Measurements from ENCODE around the gene YPEL4. TPM values are rescaled to one million over a fixed set of nuclear protein-coding genes. Genes with fewer than 3 reads are reported as not detected.
A peak's percentile ranks its signal among the peaks of the same experiment; 100 is the strongest.

YPEL4 gene, protein sequence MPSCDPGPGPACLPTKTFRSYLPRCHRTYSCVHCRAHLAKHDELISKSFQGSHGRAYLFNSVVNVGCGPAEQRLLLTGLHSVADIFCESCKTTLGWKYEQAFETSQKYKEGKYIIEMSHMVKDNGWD
- total RNA-seq, result 2.5 TPM

GRCh38 chr11:57649826-57650738, at the start of gene YPEL4:
YPEL4 (minus strand) TSS chr11:57649912; CDS start chr11:57647107, 2,805 bp downstream.

GRCh38 chr11:57667736-57668433, 18.2 kb upstream of the YPEL4 start, which contains the start of gene ZDHHC5:
ZDHHC5 (plus strand) TSS chr11:57668114; CDS start chr11:57673091, 4,977 bp downstream.

DNA sequence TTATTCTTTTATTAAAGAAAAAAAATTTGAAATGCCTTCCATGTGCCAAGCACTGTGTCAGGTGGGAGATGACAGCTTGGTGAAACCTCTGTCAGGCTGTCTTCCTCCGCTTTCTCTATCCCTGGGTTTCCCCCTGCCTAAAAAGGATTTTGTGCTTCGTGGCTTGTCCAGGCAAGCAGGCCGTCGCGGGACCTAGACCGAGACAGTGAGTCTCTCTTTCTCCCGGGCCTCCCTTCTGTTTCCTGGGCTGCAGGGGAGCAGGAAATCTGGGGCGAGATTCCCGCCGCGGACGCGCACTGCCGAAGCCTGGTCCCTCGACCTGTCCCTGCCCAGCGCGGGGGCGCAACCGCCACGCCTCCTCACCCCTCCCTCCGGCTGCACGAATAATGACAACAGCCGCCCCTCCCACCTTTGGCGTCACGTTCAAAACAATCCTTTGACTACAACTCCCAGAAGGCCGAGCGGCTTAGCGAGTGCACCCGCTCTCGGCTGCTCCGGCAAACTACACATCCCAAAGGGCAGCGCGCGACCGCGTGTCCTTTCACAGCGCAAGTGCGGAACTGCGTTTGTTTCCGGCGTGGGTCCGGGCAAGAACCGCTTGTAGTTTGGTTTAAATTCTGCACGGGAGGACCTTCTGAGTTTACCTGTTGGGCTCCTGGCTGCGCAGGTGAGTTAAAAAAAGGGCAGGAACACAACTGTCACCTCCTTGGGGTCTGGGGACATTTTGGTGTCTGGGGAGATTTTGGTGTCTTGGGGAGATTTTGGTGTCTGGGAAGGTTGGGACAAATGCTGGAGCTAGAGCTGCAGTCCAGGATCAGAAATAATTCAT, 7.7 kb upstream of the YPEL4 start, which contains the start of gene CLP1:
Gene CLP1, plus strand, starts transcription at position 569 of the 829 bp plus-strand sequence. CDS start 1,715 bp downstream, outside the sequence.

GRCh38 chr11:57597461-57597915, 52.2 kb downstream of the YPEL4 start, which contains the start of gene SERPING1:
SERPING1 (plus strand) TSS chr11:57597685; CDS start chr11:57598271, 586 bp downstream.

Small RNA genes lying within 50 kb of the gene (small RNA-seq; reads per million reads assigned to genes)
- gene MIR130A, result 588 reads per million, percentile 98 among the genes with 10 or more reads in this experiment

Other genes starting within 250 kb of the YPEL4 start
- 8.8 TPM for gene SLC43A3, start 222.8 kb downstream of the YPEL4 start, total RNA-seq
- gene RTN4RL2, start 189.4 kb downstream of the YPEL4 start, total RNA-seq, result 0.46 TPM
- gene SLC43A1, start 134.2 kb downstream of the YPEL4 start, total RNA-seq, result 2.1 TPM
- gene TIMM10, start 119.2 kb downstream of the YPEL4 start, total RNA-seq, result 23.3 TPM
- not detected for gene SMTNL1, start 112.3 kb downstream of the YPEL4 start, total RNA-seq
- 51.4 TPM for gene UBE2L6, start 82.2 kb downstream of the YPEL4 start, total RNA-seq
- 9.5 TPM for gene SERPING1, start 52.2 kb downstream of the YPEL4 start, total RNA-seq
- 14.3 TPM for gene CLP1, start 7.8 kb upstream of the YPEL4 start, total RNA-seq
- 25.8 TPM for gene ZDHHC5, start 18.2 kb upstream of the YPEL4 start, total RNA-seq
- gene MED19, start 62.3 kb upstream of the YPEL4 start, total RNA-seq, result 25.4 TPM
- gene TMX2, start 62.7 kb upstream of the YPEL4 start, total RNA-seq, result 75.0 TPM
- 46.4 TPM for gene SELENOH, start 91.6 kb upstream of the YPEL4 start, total RNA-seq
- gene BTBD18, start 101.9 kb upstream of the YPEL4 start, total RNA-seq, result not detected
- gene CTNND1, start 111.9 kb upstream of the YPEL4 start, total RNA-seq, result 123 TPM

All from diencephalon (tissue), 1 donor.